ENCODE measurements around the gene TIMM22. TPM values are rescaled to one million over a fixed set of nuclear protein-coding genes. Genes with fewer than 3 reads are reported as not detected.
"Not testable (repeated sequence)": the region's sequence is repeated elsewhere in the genome, so short reads cannot be mapped to it uniquely, and the experiment has no call there.

The TIMM22 gene
- total RNA-seq, 1 experiment from 2014 or later = 29.2 TPM

- DNase-seq (ENCODE audit: low read depth) = no peak
These were observed 41.7 kb downstream of the TIMM22 start for GRCh38 chr17:1038459-1039122.

GRCh38 chr17:1039123-1039507 lies 42.2 kb downstream of the TIMM22 start:
- DNase-seq (ENCODE audit: low read depth) = no peak

GRCh38 chr17:1039511-1040215 lies 42.7 kb downstream of the TIMM22 start:
- peak; percentile 91 for DNase-seq (ENCODE audit: low read depth)

- DNase-seq (ENCODE audit: low read depth) = no peak
These were observed 43.3 kb downstream of the TIMM22 start for GRCh38 chr17:1040216-1040600.

GRCh38 chr17:1041746-1042145 lies 44.8 kb downstream of the TIMM22 start:
- no peak for DNase-seq (ENCODE audit: low read depth)

GRCh38 chr17:1042486-1042885 lies 45.6 kb downstream of the TIMM22 start:
- DNase-seq (ENCODE audit: low read depth) = no peak

- no peak for DNase-seq (ENCODE audit: low read depth)
These were observed 46.8 kb downstream of the TIMM22 start for GRCh38 chr17:1043601-1044251.

- DNase-seq (ENCODE audit: low read depth) = not testable (repeated sequence)
These were observed 47.6 kb downstream of the TIMM22 start for GRCh38 chr17:1044387-1045009.

GRCh38 chr17:1045456-1045855 lies 48.5 kb downstream of the TIMM22 start:
- no peak for DNase-seq (ENCODE audit: low read depth)

- no peak for DNase-seq (ENCODE audit: low read depth)
These were observed 50.4 kb downstream of the TIMM22 start for GRCh38 chr17:1047177-1047878.

GRCh38 chr17:1047879-1048470 lies 51.0 kb downstream of the TIMM22 start:
- no peak for DNase-seq (ENCODE audit: low read depth)

GRCh38 chr17:1048516-1049115 lies 51.7 kb downstream of the TIMM22 start:
- not testable (repeated sequence) for DNase-seq (ENCODE audit: low read depth)

- DNase-seq (ENCODE audit: low read depth) = no peak
These were observed 52.7 kb downstream of the TIMM22 start for GRCh38 chr17:1049446-1050225.

- DNase-seq (ENCODE audit: low read depth) = no peak
These were observed 53.5 kb downstream of the TIMM22 start for GRCh38 chr17:1050246-1050995.

GRCh38 chr17:1050996-1051925 lies 54.3 kb downstream of the TIMM22 start:
- no peak for DNase-seq (ENCODE audit: low read depth)
